ENCODE data around the gene SWSAP1. TPM values are rescaled to one million over a fixed set of nuclear protein-coding genes. Genes with fewer than 3 reads are reported as not detected.

Gene SWSAP1
- total RNA-seq, 2 experiments from 2014 or later: 1.5 to 1.7 TPM

DNA sequence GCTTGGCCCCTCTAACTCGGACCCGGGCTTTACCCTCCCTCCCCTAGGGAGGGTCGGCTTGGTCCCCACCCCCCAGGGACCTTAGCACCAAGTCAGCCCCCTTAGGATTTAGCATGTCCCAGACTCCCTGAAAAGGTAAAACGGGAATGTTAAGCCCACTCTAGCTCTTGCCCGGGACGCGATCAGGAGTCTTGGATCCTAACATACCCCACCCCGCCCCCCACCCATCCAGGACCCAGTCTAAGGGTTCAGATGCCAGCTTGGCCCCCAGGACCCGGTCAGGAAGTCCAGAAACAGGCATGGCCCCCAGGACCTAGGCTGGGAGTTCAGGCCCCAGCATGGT is 9.2 kb downstream of the SWSAP1 start:
- Mint-ChIP-seq H3K27ac (no peak overlapping the region), H3K27me3 (peaks cover 10% of the 10 kb centered on the region)
- intact Hi-C loops (cut with micrococcal nuclease): no loop called here

DNA sequence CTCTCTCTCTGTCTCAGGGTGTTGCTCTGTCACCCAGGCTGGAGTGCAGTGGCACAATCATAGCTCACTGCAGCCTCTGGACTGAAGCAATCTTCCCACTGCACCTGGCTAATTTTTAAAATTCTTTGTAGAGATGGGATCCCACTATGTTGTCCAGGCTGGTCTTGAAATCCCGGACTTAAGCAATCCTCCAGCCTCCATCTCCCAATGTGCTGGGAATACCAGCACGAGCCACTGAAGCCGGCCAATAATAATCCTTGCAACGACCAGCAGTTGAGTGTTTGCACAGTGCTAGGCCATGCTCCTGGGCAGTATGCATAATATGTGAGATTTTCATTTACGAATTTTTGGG is 10.3 kb downstream of the SWSAP1 start:
- Mint-ChIP-seq H3K9me3 (no peaks in the 10 kb centered on the region), H3K4me3 (no peak overlapping the region), H3K4me1 (ENCODE audit: low read depth) (peaks cover 25% of the 10 kb centered on the region), H3K27me3 (peaks cover 10% of the 10 kb centered on the region), H3K27ac (no peak overlapping the region), H3K36me3 (peaks cover 2% of the 10 kb centered on the region)
- POLR2A ChIA-PET: no interaction called here
- intact Hi-C loops (cut with micrococcal nuclease): no loop called here
- CTCF ChIA-PET: interaction anchor here (1.0 to 2.2 kb wide), 2 partner anchors 11 to 38 kb away, joined by 3 to 17 read pairs; partner anchors contain the start of gene SWSAP1
- DNase-seq: no peak

More for the DNA sequence above, 9.2 kb downstream of the SWSAP1 start:
- DNase-seq: no peak
- ChIA-PET CTCF (interaction anchor here (0.6 to 2.2 kb wide), 14 partner anchors 9 to 420 kb away, joined by 3 to 17 read pairs (median 4); partner anchors contain the start of genes CCDC159, ODAD3, PRKCSH and RAB3D), POLR2A (interaction anchor here (0.9 to 1.8 kb wide), 3 partner anchors 9 to 62 kb away, joined by 3 to 7 read pairs (median 3); partner anchors contain the start of genes ODAD3 and SWSAP1)
- Mint-ChIP-seq H3K9me3 (no peaks in the 10 kb centered on the region), H3K4me3 (no peak overlapping the region), H3K36me3 (peaks cover 2% of the 10 kb centered on the region), H3K4me1 (ENCODE audit: low read depth) (peaks cover 27% of the 10 kb centered on the region)

- H3K4me3 Mint-ChIP-seq: no peak overlapping the region
- H3K27ac Mint-ChIP-seq: no peak overlapping the region
- ChIA-PET CTCF (interaction anchor here (0.6 kb wide), 2 partner anchors 41 to 133 kb away, joined by 3 to 5 read pairs; no protein-coding TSS in a partner anchor), POLR2A (interaction anchor here (0.6 kb wide), 1 partner anchor 24 kb away, joined by 3 read pairs; no protein-coding TSS in a partner anchor)
- no peak for DNase-seq
- intact Hi-C loops (cut with micrococcal nuclease): no loop called here
- peaks cover 11% of the 10 kb centered on the region for H3K4me1 Mint-ChIP-seq (ENCODE audit: low read depth)
- peaks cover 3% of the 10 kb centered on the region for H3K9me3 Mint-ChIP-seq
- no peaks in the 10 kb centered on the region for H3K36me3 Mint-ChIP-seq
- peaks cover 5% of the 10 kb centered on the region for H3K27me3 Mint-ChIP-seq
Observed at GRCh38 chr19:11387162-11388034, 12.9 kb downstream of the SWSAP1 start.

DNA sequence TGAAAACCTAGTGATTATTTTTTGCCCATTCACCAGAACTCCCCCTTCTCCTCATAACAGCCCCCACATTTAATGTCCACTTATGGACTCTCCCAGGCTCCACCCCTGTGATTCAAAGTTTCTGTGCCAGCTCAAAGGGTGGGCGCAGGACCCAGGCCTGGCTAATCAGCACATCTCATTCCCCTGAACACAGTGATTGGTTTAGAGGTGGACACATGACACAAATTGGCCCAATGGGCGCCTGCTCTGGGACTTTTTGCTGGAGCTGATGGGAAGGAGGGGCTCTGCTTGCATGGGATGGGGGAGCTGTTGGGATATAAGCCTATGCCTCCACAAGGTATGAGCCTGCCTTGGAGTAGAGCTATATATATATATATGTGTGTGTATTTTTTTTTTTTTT is 15.9 kb downstream of the SWSAP1 start:
- CTCF ChIA-PET: interaction anchor here (2.5 kb wide), 1 partner anchor 9 kb away, joined by 9 read pairs; no protein-coding TSS in a partner anchor
- peaks cover 3% of the 10 kb centered on the region for H3K27me3 Mint-ChIP-seq
- H3K4me3 Mint-ChIP-seq: no peak overlapping the region
- POLR2A ChIA-PET: interaction anchor here (1.6 kb wide), 1 partner anchor 9 kb away, joined by 3 read pairs; no protein-coding TSS in a partner anchor
- no peaks in the 10 kb centered on the region for H3K36me3 Mint-ChIP-seq
- H3K9me3 Mint-ChIP-seq: peaks cover 3% of the 10 kb centered on the region
- H3K4me1 Mint-ChIP-seq (ENCODE audit: low read depth): peaks cover 6% of the 10 kb centered on the region
- no peak for DNase-seq
- intact Hi-C loops (cut with micrococcal nuclease): no loop called here
- H3K27ac Mint-ChIP-seq: no peak overlapping the region

GRCh38 chr19:11390933-11391680 is 16.6 kb downstream of the SWSAP1 start:
- no peak overlapping the region for H3K27ac Mint-ChIP-seq
- peaks cover 4% of the 10 kb centered on the region for H3K27me3 Mint-ChIP-seq
- intact Hi-C loops (cut with micrococcal nuclease): no loop called here
- peaks cover 6% of the 10 kb centered on the region for H3K4me1 Mint-ChIP-seq (ENCODE audit: low read depth)
- no peak overlapping the region for H3K4me3 Mint-ChIP-seq
- H3K9me3 Mint-ChIP-seq: peaks cover 3% of the 10 kb centered on the region
- H3K36me3 Mint-ChIP-seq: no peaks in the 10 kb centered on the region
- POLR2A ChIA-PET: interaction anchor here (1.6 kb wide), 1 partner anchor 9 kb away, joined by 3 read pairs; no protein-coding TSS in a partner anchor
- DNase-seq: no peak
- CTCF ChIA-PET: interaction anchor here (0.8 to 2.5 kb wide), 2 partner anchors 8 to 10 kb away, joined by 3 to 9 read pairs; no protein-coding TSS in a partner anchor

- H3K4me1 Mint-ChIP-seq (ENCODE audit: low read depth): no peaks in the 10 kb centered on the region
- intact Hi-C loops (cut with micrococcal nuclease): no loop called here
- POLR2A ChIA-PET: no interaction called here
- DNase-seq: no peak
- no peaks in the 10 kb centered on the region for H3K36me3 Mint-ChIP-seq
- CTCF ChIA-PET: no interaction called here
- peaks cover 6% of the 10 kb centered on the region for H3K27me3 Mint-ChIP-seq
- no peak overlapping the region for H3K4me3 Mint-ChIP-seq
- H3K9me3 Mint-ChIP-seq: no peaks in the 10 kb centered on the region
- no peak overlapping the region for H3K27ac Mint-ChIP-seq
Observed at GRCh38 chr19:11397089-11397610, 22.7 kb downstream of the SWSAP1 start.

- intact Hi-C loops (cut with micrococcal nuclease): no loop called here
- no peak for DNase-seq
- H3K4me1 Mint-ChIP-seq (ENCODE audit: low read depth): no peaks in the 10 kb centered on the region
- H3K27me3 Mint-ChIP-seq: peaks cover 6% of the 10 kb centered on the region
- no peaks in the 10 kb centered on the region for H3K9me3 Mint-ChIP-seq
- no peak overlapping the region for H3K4me3 Mint-ChIP-seq
- H3K27ac Mint-ChIP-seq: no peak overlapping the region
- no peaks in the 10 kb centered on the region for H3K36me3 Mint-ChIP-seq
- CTCF ChIA-PET: no interaction called here
- POLR2A ChIA-PET: no interaction called here
Observed at GRCh38 chr19:11399667-11400066, 25.2 kb downstream of the SWSAP1 start.

DNA sequence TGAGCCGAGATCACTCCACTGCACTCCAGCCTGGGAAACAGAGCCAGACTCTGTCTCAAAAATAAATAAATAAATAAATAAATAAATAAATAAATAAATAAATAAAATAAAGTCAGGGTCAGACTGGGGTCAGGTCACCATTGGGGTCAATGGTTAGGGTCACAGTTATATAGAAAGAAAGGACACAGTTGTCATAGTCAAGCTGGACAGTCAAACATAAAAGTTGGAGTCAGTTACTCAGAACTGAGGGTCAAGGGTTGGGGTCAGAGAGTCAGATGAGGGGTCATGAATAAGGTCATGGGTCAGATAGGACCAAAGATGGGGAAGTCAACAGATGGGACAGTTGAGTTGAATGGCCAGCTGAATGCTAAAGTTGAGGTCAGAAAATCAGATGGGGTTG is 26.3 kb downstream of the SWSAP1 start:
- no peaks in the 10 kb centered on the region for H3K4me1 Mint-ChIP-seq (ENCODE audit: low read depth)
- H3K27me3 Mint-ChIP-seq: peaks cover 2% of the 10 kb centered on the region
- intact Hi-C loops (cut with micrococcal nuclease): no loop called here
- ChIA-PET POLR2A (no interaction called here), CTCF (interaction anchor here (0.6 kb wide), 1 partner anchor 79 kb away, joined by 5 read pairs; no protein-coding TSS in a partner anchor)
- no peaks in the 10 kb centered on the region for H3K9me3 Mint-ChIP-seq
- H3K27ac Mint-ChIP-seq: peak overlapping the region; percentile 9
- no peak overlapping the region for H3K4me3 Mint-ChIP-seq
- no peaks in the 10 kb centered on the region for H3K36me3 Mint-ChIP-seq
- no peak for DNase-seq

DNA sequence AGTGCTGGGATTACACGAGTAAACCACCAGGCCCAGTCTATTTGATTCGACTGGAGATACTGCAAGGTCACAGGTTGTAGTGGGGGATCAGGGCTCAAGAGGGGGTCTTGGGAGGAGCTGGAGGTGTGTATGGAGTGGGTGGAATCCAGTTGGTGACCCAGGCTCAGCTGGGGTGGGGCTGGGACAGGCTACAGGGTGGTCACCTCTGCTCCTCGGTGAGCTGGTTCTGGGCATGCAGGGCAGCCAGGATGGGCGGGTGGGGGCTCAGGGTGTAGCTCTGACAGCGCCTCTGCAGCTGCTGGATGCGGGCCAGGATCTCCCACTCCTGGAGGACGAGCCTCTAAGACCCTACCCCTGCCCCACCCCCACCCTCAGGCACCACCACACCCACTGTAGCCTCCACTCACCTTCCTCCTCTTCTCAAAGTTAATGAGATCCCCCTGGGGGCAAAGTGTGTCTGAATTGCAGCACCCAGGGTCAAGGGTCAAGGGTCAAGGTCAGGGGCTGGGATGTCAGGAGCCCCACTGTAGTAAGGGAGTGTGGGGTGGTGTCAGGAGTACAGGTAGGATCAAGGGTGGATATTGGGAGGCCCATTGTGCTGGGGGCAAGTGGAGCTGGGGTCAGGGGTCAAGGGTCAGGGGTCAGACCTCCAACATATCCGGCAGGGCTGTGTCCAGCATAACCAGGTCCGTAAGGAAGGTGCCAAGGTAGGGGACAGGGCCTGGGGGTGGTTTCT is 27.5 kb downstream of the SWSAP1 start:
- Mint-ChIP-seq H3K36me3 (no peaks in the 10 kb centered on the region), H3K27ac (no peak overlapping the region), H3K9me3 (no peaks in the 10 kb centered on the region), H3K27me3 (peaks cover 2% of the 10 kb centered on the region), H3K4me1 (ENCODE audit: low read depth) (no peaks in the 10 kb centered on the region), H3K4me3 (no peak overlapping the region)
- DNase-seq: no peak
- POLR2A ChIA-PET: interaction anchor here (0.5 to 1.1 kb wide), 2 partner anchors 21 to 140 kb away, joined by 3 read pairs; no protein-coding TSS in a partner anchor
- intact Hi-C loops (cut with micrococcal nuclease): no loop called here
- CTCF ChIA-PET: interaction anchor here (2.5 kb wide), 1 partner anchor 21 kb away, joined by 7 read pairs; no protein-coding TSS in a partner anchor

GRCh38 chr19:11404588-11405222 is 30.2 kb downstream of the SWSAP1 start:
- Mint-ChIP-seq H3K36me3 (no peaks in the 10 kb centered on the region), H3K4me3 (no peak overlapping the region), H3K4me1 (ENCODE audit: low read depth) (no peaks in the 10 kb centered on the region), H3K27ac (no peak overlapping the region), H3K9me3 (no peaks in the 10 kb centered on the region), H3K27me3 (peaks cover 8% of the 10 kb centered on the region)
- DNase-seq: no peak
- ChIA-PET POLR2A (no interaction called here), CTCF (interaction anchor here (1.1 kb wide), 1 partner anchor 78 kb away, joined by 3 read pairs; no protein-coding TSS in a partner anchor)
- intact Hi-C loops (cut with micrococcal nuclease): no loop called here

All from activated CD4-positive, alpha-beta memory T cell treated with anti-CD3 and anti-CD28 coated beads for 36 hours (primary cell).